Endodermal cell (in vitro differentiated cells): ENCODE results near the gene CASKIN2. TPM values are rescaled to one million over a fixed set of nuclear protein-coding genes. Genes with fewer than 3 reads are reported as not detected.
A peak's percentile ranks its signal among the peaks of the same experiment; 100 is the strongest.

Source experiments
- DNase-seq: peaks from one replicate; pipeline ENCODE4 v3.0.0-alpha.2; 2017
- H3K27ac ChIP-seq: 2 replicates; pipeline ENCODE4 v1.5.1; 2013; ENCODE audit warnings: mild to moderate bottlenecking, low read depth, low read length, moderate library complexity
- H3K27me3 ChIP-seq: 2 replicates; pipeline ENCODE4 v1.6.1; 2013; ENCODE audit warnings: mild to moderate bottlenecking, low read length, moderate library complexity; ENCODE audit not compliant: insufficient read depth, control insufficient read depth, poor library complexity, severe bottlenecking
- H3K36me3 ChIP-seq: 2 replicates; pipeline ENCODE4 v1.7.0; 2013; ENCODE audit warnings: mild to moderate bottlenecking, low read length, moderate library complexity; ENCODE audit not compliant: control insufficient read depth, insufficient read depth
- H3K4me1 ChIP-seq: one replicate; pipeline ENCODE4 v1.7.0; 2013; ENCODE audit warnings: low read length; ENCODE audit not compliant: control insufficient read depth, insufficient read depth
- H3K4me3 ChIP-seq: 2 replicates; pipeline ENCODE4 v1.5.1; 2013; ENCODE audit warnings: mild to moderate bottlenecking, low read length, moderate library complexity
- H3K9ac ChIP-seq: 2 replicates; pipeline ENCODE4 v1.6.1; 2013; ENCODE audit warnings: mild to moderate bottlenecking, low read length, moderate library complexity; ENCODE audit not compliant: poor library complexity, severe bottlenecking; ENCODE audit errors: extremely low read depth
- H3K9me3 ChIP-seq: 2 replicates; pipeline ENCODE4 v1.6.1; 2013; ENCODE audit warnings: mild to moderate bottlenecking, low read length, moderate library complexity; ENCODE audit not compliant: control insufficient read depth
- H3K27ac Mint-ChIP-seq: 2 replicates; pipeline ENCODE4 v1.8.0; 2020; ENCODE audit warnings: mixed read lengths
- H3K27me3 Mint-ChIP-seq: 2 replicates; pipeline ENCODE4 v1.8.0; 2021; ENCODE audit warnings: mild to moderate bottlenecking, mixed read lengths; ENCODE audit not compliant: insufficient read depth
- H3K36me3 Mint-ChIP-seq: 2 replicates; pipeline ENCODE4 v1.8.0; 2020; ENCODE audit warnings: low read depth, mixed read lengths
- H3K4me1 Mint-ChIP-seq: 2 replicates; pipeline ENCODE4 v1.8.0; 2020; ENCODE audit warnings: mixed read lengths
- H3K4me3 Mint-ChIP-seq: 2 replicates; pipeline ENCODE4 v1.8.0; 2020; ENCODE audit warnings: mild to moderate bottlenecking, moderate library complexity, mixed read lengths
- H3K9me3 Mint-ChIP-seq: 2 replicates; pipeline ENCODE4 v1.8.0; 2020; ENCODE audit warnings: mild to moderate bottlenecking, mixed read lengths
- CTCF ChIP-seq: fragments of 200-600 bp; sonication (generic); conservative IDR thresholded peaks from 2 replicates; pipeline ENCODE4 v1.5.0; 2021; ENCODE audit warnings: antibody characterized with exemption, mild to moderate bottlenecking
- WGBS, 2 experiments: methylation state at CpG; one replicate each; pipeline versions ENCODE4 v1.1.5 to v1.1.7; 2013; ENCODE audit warnings: missing lambda C conversion rate in 2 of 2, mixed read lengths in 1 of 2; ENCODE audit not compliant: insufficient coverage in 1 of 2, insufficient read length in 1 of 2; 5-methylcytosine and 5-hydroxymethylcytosine counted together
- total RNA-seq, 2 donors: library from RNA; stranded (reverse); fragmentation: NEBNext Ultra II Directional in 1 of 2; extraction: Animal tissue kit (Norgen Biotek cat#: 25700) in 1 of 2; gene quantifications; 2 replicates in 1 of 2; 3 replicates in 1 of 2; pipeline ENCODE4 v1.2.1, GENCODE V29; 2021

Gene CASKIN2
- total RNA-seq, 2 donors from 2014 or later, result 26.4 to 31.0 TPM

DNA sequence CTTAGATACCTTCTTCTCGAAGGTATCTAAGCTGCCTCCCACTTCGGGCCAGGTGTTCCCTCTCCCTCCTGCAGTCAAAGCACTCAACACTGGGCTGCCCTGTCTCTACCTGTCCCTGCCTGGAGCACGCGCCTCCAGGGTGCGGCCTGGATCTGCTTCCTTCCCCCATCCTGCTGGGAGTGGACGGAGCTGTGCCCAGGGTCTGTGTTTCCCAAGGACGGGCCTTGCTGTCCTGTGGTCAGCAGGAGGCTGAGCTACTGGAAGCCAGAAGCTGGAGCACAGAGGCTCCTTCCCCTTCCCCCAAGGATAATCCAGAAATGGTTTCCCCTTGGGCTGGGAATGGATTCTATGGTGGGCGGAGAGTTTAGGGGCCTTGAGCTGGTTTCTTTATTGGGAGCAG is 26.9 kb upstream of the CASKIN2 start:
- 89% methylated on average over 7 of the region's 8 CpGs for WGBS, 2 experiments
- no peaks in the 10 kb centered on the region for H3K9me3 ChIP-seq
- H3K4me1 ChIP-seq, result peaks cover 14% of the 10 kb centered on the region
- H3K27ac Mint-ChIP-seq, result peak overlapping the region; percentile 25
- H3K27me3 ChIP-seq, result no peaks in the 10 kb centered on the region
- H3K9me3 Mint-ChIP-seq, result no peaks in the 10 kb centered on the region
- no peak for TF ChIP-seq CTCF
- H3K9ac ChIP-seq, result no peak overlapping the region
- no peak overlapping the region for H3K4me3 ChIP-seq
- H3K27me3 Mint-ChIP-seq, result no peaks in the 10 kb centered on the region
- DNase-seq, result no peak
- peak overlapping the region; percentile 21 for H3K4me3 Mint-ChIP-seq
- H3K4me1 Mint-ChIP-seq, result peaks cover 34% of the 10 kb centered on the region
- H3K27ac ChIP-seq, result no peak overlapping the region
- peaks cover 3% of the 10 kb centered on the region for H3K36me3 ChIP-seq
- peaks cover 22% of the 10 kb centered on the region for H3K36me3 Mint-ChIP-seq

GRCh38 chr17:75540923-75541503 is 25.7 kb upstream of the CASKIN2 start:
- DNase-seq, result no peak
- H3K4me3 Mint-ChIP-seq, result no peak overlapping the region
- H3K4me1 Mint-ChIP-seq, result peaks cover 39% of the 10 kb centered on the region
- peaks cover 19% of the 10 kb centered on the region for H3K4me1 ChIP-seq
- H3K27me3 Mint-ChIP-seq, result no peaks in the 10 kb centered on the region
- peaks cover 13% of the 10 kb centered on the region for H3K36me3 Mint-ChIP-seq
- H3K27me3 ChIP-seq, result no peaks in the 10 kb centered on the region
- H3K27ac Mint-ChIP-seq, result no peak overlapping the region
- 91 to 92% methylated on average over 4 of the region's 4 CpGs for WGBS, 2 experiments
- no peak for TF ChIP-seq CTCF
- no peaks in the 10 kb centered on the region for H3K9me3 Mint-ChIP-seq
- H3K9me3 ChIP-seq, result no peaks in the 10 kb centered on the region
- no peak overlapping the region for H3K27ac ChIP-seq
- H3K9ac ChIP-seq, result no peak overlapping the region
- no peak overlapping the region for H3K4me3 ChIP-seq
- no peaks in the 10 kb centered on the region for H3K36me3 ChIP-seq

DNA sequence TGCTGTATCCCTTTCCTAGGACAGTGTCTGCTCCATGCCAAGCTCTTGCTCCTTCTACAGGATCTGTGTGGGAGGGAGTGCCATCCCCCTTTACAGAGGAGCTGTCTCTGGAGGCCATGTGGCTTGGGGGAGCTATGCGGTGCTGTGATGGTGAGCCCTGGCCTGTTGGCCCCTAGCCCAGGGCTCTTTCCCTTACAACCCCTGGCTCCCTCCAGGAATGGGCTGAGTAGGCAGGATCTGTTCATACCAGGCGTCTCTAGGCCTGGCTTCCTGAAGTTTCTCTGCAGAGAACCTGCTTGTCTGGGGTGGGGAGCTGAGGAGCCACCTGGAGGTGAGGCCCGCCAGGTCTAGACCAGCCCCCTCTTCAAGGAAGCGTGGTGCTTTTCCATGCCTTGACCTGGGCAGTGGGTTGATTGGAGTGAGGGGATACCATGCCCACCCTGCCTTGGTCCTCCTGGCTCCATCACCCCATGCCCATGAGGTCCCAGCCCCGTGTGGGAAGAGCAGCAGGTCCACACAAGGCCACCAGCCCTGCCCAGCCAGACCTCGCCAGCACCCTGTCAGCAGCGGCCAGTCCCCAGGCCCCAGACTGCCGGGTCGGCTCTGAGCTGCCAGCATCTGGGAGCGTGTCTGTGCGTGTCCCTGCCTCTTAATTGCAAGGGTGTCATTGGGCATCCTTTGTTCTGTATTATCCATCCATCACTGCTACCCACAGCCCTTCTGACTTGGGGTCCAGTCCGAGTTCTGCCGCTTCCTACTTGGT is 24.8 kb upstream of the CASKIN2 start:
- H3K9me3 Mint-ChIP-seq, result no peaks in the 10 kb centered on the region
- Histone ChIP-seq H3K4me3 (no peak overlapping the region), H3K36me3 (no peaks in the 10 kb centered on the region), H3K27ac (no peak overlapping the region), H3K9ac (no peak overlapping the region), H3K4me1 (peaks cover 20% of the 10 kb centered on the region), H3K27me3 (no peaks in the 10 kb centered on the region), H3K9me3 (no peaks in the 10 kb centered on the region)
- H3K36me3 Mint-ChIP-seq, result peaks cover 11% of the 10 kb centered on the region
- no peak overlapping the region for H3K4me3 Mint-ChIP-seq
- no peak for TF ChIP-seq CTCF
- H3K4me1 Mint-ChIP-seq, result peaks cover 43% of the 10 kb centered on the region
- no peak overlapping the region for H3K27ac Mint-ChIP-seq
- 90 to 94% methylated on average over 10 to 13 of the region's 13 CpGs for WGBS, 2 experiments
- no peak for DNase-seq
- no peaks in the 10 kb centered on the region for H3K27me3 Mint-ChIP-seq
